Stimulated activated CD8-positive, alpha-beta memory T cell treated with anti-CD3 and anti-CD28 coated beads, Interleukin-15, amount 100 ng/mL, for 1 hour (primary cell): Measurements from ENCODE around the gene MADCAM1.

Experiments used
- DNase-seq: peaks from one replicate; pipeline ENCODE4 v3.0.0-alpha.2; 2020; ENCODE audit warnings: low read depth

Gene MADCAM1

DNA sequence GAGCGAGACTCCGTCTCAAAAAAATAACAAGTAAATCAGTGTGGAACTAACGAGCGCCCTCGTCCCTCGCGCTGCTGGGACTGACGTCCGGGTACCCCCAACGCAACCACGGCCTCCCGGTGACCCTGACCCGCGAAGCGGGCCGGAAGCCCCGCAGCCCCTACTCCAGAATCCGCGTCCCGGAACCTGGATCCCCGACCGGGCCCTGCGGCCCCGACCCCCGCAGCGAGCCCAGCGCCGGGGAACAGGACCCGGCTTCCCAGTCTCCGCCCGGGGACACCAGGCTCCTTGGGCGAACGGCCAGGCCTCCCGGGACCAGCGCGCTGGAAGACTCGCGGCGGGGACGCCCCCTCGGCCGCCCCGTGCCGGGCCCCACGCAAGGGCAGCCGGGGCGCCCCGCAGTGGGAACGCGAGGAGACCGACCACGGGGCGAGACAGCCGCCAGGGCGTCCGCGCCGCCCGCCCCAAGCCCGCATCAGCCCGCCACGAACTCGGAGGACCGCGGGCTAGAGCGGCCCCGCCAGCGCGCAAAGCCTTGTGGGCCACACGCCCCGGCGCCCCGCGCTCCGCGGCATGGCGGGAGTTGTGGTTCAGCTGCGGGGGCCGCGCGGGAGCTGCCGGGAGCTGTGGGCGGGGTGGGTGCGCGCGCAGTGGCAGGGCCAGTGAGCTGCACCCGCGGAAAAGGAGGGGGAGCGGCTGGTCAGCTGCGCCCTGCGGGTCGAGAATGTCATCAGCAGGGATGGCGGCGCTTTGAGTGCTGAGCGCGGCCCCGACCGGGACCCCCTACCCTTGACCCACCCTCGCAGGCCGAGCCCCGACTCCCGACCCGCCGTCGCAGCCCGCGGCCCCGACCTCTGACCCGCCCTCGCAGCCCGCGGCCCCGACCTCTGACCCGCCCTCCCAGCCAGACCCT lies 7.5 kb upstream of the MADCAM1 start:
- peak; percentile 87 for DNase-seq

GRCh38 chr19:489418-490196 lies 6.7 kb upstream of the MADCAM1 start:
- no peak for DNase-seq

- no peak for DNase-seq
These were observed 5.0 kb upstream of the MADCAM1 start for GRCh38 chr19:491146-491741.

DNA sequence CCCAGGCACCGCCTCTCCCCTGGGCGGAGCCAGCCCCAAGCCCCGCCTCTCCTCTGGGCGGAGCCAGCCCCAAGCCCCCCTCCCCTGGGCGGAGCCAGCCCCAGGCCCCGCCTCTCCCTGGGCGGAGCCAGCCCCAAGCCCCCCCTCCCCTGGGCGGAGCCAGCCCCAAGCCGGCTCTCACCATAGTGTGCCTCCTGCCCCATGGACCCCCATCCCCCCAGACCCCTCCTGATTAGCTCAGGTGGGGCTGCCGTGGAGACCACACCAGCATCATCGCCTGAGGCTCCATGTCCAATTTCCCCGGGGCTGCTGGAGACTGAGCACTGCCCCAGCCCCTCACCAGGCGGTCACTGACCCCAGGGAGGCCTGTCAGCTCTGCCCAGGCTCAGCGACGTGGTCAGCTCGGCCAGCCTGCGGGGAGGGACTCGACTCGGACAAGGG lies 4.2 kb upstream of the MADCAM1 start:
- no peak for DNase-seq

- DNase-seq = no peak
These were observed 2.7 kb upstream of the MADCAM1 start for GRCh38 chr19:493391-494170.

GRCh38 chr19:494171-495080 lies 1.9 kb upstream of the MADCAM1 start:
- DNase-seq = no peak

GRCh38 chr19:495081-495401 lies 1.2 kb upstream of the MADCAM1 start:
- DNase-seq = no peak

GRCh38 chr19:495402-496111 lies 729 bp upstream of the MADCAM1 start:
- no peak for DNase-seq

DNA sequence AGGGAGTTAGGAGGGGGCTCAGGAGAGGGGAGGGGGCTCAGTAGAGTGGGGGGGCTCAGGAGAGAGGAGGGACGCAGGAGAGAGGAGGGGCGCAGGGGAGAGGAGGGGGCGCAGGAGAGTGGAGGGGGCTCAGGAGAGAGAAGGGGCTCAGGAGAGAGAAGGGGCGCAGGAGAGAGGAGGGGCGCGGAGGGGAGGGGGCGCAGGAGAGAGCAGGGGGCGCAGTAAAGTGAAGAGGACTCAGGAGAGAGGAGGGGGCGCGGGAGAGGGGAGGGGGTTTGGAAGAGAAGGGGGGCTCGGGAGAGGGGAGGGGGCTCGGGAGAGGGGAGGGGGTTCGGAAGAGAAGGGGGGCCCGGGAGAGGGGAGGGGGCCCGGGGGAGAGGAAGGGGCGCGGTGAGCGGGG lies 700 bp downstream of the MADCAM1 start:
- no peak for DNase-seq

GRCh38 chr19:497491-497868 lies 1.2 kb downstream of the MADCAM1 start:
- no peak for DNase-seq

DNA sequence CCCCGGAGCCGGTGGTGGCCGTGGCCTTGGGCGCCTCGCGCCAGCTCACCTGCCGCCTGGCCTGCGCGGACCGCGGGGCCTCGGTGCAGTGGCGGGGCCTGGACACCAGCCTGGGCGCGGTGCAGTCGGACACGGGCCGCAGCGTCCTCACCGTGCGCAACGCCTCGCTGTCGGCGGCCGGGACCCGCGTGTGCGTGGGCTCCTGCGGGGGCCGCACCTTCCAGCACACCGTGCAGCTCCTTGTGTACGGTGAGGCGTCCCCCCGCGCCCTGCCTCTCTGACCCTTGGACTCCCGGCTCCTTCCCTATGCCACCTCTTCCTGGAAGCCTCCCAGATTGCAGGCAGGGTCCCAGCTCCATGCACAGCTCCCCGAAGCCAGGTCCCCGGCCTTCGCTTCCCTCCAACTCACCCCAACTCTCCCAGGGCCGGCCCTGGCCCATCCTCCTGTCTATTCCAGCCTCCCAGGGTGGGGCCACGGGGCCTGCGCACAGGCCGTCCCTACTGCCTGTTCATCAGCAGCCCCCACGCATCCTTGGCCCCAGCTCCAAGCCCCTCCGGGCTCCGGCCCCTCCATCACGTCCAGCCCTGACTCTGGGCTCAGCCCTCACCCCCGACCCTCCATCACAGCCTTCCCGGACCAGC lies 1.7 kb downstream of the MADCAM1 start:
- no peak for DNase-seq

DNA sequence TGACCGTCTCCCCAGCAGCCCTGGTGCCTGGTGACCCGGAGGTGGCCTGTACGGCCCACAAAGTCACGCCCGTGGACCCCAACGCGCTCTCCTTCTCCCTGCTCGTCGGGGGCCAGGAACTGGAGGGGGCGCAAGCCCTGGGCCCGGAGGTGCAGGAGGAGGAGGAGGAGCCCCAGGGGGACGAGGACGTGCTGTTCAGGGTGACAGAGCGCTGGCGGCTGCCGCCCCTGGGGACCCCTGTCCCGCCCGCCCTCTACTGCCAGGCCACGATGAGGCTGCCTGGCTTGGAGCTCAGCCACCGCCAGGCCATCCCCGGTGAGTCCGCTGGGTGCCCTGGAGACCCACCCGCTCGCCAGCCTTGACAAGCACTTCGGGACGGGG lies 2.2 kb downstream of the MADCAM1 start:
- DNase-seq = no peak

DNA sequence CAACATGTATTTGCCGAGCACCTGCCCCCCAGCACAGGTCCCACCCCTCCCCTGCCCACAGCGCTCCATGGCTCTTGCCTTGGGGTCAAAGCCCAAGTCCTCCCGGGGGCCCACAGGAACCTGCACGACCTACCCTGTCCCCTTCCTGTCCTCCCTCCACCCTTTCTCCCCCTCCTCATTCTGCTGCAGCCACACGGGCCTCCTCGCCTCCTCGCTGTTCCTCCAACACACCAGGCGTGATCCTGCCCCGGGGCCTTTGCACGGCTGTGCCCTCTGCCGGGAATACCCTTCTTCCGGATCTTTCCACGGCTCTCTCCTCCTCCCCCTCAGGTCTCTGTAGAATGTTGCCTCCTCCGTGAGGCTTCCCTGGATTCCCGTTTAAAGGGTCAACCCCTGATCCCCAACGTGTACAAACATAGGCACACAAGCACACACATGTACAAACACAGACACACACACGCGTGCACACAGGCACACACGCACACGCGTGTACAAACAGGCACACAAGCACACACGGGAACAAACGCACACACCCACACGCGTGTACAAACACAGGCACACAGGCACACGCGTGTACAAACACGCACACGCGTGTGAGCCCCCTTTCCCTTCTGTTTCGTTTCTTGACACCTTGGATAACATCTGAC lies 2.8 kb downstream of the MADCAM1 start:
- DNase-seq = no peak

- no peak for DNase-seq
These were observed 5.4 kb downstream of the MADCAM1 start for GRCh38 chr19:501646-502045.

DNA sequence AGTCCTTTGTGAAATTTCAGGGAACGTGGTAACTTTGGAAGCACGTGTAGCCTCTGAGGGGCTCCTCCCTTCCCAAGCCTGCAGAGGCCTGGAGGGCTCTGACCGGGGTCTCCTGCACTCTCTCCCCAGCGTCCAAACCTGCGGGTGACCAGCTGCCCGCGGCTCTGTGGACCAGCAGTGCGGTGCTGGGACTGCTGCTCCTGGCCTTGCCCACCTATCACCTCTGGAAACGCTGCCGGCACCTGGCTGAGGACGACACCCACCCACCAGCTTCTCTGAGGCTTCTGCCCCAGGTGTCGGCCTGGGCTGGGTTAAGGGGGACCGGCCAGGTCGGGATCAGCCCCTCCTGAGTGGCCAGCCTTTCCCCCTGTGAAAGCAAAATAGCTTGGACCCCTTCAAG lies 8.3 kb downstream of the MADCAM1 start:
- DNase-seq = no peak

- peak; percentile 84 for DNase-seq
These were observed 10.4 kb downstream of the MADCAM1 start for GRCh38 chr19:506404-507285.

DNA sequence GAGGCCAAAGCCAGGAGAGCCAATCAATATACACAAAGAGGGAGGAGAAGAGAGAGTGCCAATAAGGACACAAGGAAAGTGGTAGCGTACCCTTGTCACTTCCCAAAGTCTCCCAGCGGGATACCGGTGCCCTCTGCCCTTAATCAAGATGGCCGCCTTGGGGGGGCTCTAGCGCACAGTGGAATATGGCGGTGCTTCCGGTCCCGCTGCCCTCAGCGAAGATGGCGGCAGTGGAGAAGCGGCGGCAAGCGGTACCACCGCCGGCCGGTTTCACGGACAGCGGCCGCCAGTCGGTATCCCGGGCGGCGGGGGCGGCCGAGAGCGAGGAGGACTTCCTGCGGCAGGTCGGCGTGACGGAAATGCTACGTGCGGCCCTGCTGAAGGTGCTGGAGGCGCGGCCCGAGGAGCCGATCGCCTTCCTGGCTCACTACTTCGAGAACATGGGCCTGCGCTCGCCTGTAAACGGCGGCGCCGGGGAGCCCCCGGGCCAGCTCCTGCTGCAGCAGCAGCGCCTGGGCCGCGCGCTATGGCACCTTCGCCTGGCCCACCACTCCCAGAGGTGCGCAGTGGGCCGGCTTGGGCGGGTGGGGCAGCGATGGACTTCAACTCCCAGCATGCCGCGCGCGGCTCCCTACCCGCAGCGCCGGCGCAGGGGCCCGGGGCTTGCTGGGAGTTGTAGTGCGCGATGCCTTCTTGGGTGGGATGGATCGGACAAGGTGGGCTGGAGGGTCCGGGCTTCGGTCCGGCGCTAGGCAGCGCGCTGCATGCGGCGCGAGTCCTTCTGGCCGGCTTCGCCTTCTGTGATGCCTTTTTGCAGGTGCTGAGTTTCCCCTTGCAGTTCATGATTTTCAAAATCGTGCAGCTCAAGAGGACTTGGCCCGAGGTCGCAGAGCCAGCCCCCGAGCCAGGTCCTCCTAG lies 11.3 kb downstream of the MADCAM1 start, which contains the start of gene TPGS1:
TSS of gene TPGS1 (plus strand) at position 212 of the 918 bp plus-strand sequence. CDS start at position 222, 10 bp downstream.
- DNase-seq = peak; percentile 36
